Activated CD4-positive, alpha-beta T cell treated with anti-CD3 and anti-CD28 coated beads, Interleukin-2, amount 50 U/mL, for 16 hours (primary cell): ENCODE results near the gene GABRP.
"Not testable (repeated sequence)": the region's sequence is repeated elsewhere in the genome, so short reads cannot be mapped to it uniquely, and the experiment has no call there.

ENCODE experiments used
- DNase-seq: peaks from one replicate; pipeline ENCODE4 v3.0.0-alpha.2; 2020

Gene GABRP

GRCh38 chr5:170783498-170784247 is at the start of gene GABRP:
Gene GABRP, plus strand, starts transcription at chr5:170783725. Its CDS starts 4,891 bp downstream, at chr5:170788616.
- DNase-seq: no peak

- DNase-seq: no peak
These were observed 46.6 kb upstream of the GABRP start for GRCh38 chr5:170736966-170737365.

GRCh38 chr5:170737591-170737990 is 45.9 kb upstream of the GABRP start:
- DNase-seq: no peak

DNA sequence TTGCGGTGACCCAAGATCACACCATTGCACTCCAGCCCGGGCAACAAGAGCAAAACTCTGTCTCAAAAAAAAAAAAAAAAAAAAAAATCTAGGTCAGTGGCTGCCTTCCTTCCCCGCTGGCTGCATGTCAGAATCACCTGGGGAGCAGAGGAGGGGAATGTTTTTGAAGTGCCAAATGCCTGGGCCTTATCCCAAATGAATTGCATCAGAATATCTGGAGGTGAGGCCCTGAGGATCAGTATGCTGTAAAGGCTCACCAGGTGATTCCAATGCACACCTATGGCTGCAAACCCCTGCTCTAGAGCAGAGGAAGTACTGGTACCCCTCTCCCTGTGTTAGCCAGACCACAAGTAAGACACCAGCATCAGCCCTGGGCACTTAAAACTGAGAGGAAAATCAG is 44.7 kb upstream of the GABRP start:
- DNase-seq: no peak

GRCh38 chr5:170739446-170739845 is 44.1 kb upstream of the GABRP start:
- DNase-seq: no peak

- no peak for DNase-seq
These were observed 42.8 kb upstream of the GABRP start for GRCh38 chr5:170740551-170741205.

- DNase-seq: no peak
These were observed 41.7 kb upstream of the GABRP start for GRCh38 chr5:170741801-170742200.

DNA sequence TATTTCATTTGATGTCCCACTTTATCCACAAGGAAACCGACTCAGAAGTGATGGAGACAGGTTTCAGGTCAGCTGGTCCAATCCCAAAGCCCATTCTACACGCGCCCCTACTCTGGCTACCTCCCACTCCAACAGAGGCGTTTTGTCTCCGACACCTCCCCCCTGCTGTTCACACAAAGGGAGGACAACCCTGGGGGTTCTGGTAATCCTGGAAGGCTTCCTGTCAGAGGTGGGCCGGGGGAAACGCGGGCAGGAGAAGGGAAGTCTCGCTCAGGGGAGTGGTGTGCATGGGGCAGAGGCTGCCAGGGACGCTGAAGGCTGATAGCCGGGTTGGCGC is 39.7 kb upstream of the GABRP start:
- DNase-seq: no peak

DNA sequence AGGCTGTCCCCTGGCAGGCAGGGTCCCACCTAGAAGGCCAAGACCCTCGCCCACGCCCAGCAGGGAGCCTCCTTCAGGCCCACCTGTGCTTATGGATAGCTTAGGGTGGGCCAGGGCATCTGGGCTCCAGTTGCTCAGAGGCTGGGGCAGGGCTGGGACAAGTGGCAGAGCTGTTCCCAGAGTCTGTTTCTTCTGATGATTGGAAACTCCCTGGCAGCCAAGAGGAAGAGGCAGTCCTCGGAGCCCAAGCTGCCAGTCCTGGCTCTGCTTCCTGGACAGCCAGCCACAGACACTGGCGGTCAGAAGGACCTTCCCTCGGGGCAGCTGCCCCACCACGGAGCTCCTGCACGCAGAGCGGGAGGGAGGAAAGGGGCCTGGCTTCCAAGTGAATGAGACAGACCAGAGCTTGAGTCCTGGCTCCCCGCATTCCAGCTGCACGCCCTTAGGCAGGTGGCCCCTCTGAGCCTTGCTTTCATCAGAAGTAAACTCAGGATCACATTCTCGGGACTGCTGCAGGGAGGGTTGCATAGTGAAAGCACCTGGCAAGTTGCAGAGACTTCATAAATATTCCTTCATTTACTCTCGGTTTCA is 37.9 kb upstream of the GABRP start:
- DNase-seq: no peak

DNA sequence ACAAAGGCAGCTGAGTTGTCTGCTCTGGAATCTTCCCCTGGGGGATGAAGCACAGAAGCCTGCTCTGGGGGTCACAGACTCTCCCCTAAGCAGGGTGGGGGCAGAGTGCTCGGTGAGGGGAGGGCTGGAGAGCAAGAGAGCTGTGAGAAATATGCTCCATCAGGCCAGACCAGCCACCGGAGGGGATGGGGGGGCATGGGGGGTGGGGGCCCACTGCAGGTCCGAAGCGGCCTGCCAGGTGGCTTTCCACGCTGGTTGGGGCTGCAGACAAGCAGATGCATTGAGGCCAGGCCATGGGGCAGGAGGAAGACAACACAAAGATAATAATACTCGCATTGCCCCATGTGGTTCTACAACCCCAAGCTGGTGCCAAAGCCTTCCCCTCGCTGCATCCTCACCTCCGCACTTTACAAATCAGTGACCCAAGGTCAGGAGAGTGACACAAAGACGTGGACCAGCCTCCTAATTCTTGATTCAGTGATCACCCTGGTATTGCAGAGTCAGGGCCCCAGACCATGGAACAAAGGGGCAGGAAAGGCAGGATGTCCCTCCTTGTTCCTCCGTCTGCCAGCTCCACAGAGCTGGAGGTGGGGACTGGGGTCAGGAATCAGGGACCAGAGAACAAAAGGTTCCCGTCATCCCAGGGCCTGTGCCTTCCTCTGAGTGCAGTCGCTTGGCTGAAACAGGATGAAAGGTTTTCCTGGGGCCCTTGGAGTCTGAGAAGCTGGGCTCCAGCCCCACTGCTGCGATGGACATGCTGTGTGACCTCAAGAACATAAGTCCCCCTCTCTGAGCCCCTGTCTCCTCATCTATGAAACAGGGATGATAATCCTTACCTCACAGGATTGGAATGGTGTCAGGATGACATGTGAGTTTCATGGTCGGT is 37.2 kb upstream of the GABRP start:
- DNase-seq: no peak

DNA sequence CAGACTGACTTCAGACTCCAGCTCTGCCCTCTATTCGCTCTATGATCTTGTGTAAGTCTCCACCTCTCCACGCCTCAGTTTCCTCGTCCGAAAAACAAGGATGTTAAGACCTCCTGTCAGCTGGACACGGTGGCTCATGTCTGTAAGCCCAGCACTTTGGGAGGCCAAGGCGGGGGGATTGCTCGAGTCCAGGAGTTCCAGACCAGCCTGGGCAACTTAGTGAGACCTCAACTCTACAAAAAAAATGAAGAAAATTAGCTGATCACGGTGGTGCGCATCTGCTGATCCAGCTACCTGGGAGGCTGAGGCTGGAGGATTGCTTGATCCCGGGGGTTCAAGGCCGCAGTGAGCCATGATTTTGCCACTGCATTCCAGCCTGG is 36.6 kb upstream of the GABRP start:
- DNase-seq: no peak

GRCh38 chr5:170747357-170747756 is 36.2 kb upstream of the GABRP start:
- no peak for DNase-seq

- DNase-seq: no peak
These were observed 35.7 kb upstream of the GABRP start for GRCh38 chr5:170747851-170748250.

DNA sequence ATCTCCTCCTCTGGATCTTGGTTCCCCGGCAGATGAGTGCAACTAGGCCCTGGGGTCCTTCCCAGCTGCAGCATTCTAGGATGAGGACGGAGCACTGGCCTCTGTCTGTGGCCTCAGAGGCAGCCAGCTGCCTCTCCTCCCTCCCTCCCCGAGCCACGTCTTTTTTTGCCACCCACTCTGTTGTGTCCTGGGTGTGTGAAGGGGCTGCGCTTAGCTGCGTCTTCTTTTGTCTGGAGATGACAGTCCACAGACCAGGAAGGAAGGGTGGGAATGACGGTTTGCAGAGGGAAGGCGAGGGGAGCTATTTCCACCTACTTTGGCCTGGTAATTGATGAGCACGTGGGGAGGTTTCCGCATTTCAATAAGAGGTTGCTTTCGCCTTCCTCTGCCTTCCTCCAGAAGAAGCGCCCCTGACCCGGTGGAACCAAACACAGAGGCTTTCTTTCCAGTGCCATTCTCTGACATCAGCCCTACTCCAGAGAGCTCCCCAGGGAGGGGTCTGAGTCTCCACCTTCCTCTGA is 34.5 kb upstream of the GABRP start:
- no peak for DNase-seq

GRCh38 chr5:170749911-170750431 is 33.6 kb upstream of the GABRP start:
- DNase-seq: no peak

GRCh38 chr5:170750791-170751190 is 32.7 kb upstream of the GABRP start:
- DNase-seq: no peak

DNA sequence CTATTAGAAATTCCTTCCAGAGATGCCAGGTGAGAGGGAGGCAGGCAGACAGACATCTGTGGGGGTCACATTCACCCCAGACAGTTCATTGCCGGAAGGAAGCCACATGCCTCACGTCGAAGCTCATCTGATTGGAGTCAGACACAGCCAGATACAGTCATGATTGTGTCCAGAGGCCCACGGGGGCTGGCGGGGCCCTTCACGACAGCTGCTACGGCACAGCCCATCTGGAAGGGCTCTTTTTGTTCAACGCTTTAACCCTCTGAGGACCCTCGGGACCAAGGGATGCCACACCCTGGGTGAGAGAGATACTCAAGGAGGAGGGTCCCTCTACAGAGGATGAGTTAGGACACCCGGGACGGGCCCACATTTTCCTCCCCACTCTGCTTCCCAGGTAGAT is 31.9 kb upstream of the GABRP start:
- DNase-seq: no peak

GRCh38 chr5:170752257-170753215 is 31.0 kb upstream of the GABRP start:
- DNase-seq: no peak

DNA sequence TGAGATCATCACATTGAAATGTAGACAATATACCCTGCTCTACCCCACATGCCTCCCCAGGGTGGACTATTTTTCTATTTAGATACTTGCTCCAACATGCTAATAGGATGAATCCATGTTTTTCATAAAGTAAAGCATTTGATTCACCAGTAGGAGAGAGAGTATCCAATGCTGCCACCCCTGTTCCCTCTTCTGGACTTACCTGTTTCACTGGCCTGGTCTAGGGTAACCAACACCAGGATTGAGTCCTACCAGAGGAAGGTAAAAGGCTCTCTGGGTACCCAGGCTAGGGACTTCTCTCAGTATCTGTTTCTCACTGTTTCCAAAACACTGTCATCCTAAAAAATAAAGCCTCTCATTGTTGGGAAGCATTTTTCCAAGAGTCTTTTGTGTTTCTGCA is 30.2 kb upstream of the GABRP start:
- DNase-seq: no peak

DNA sequence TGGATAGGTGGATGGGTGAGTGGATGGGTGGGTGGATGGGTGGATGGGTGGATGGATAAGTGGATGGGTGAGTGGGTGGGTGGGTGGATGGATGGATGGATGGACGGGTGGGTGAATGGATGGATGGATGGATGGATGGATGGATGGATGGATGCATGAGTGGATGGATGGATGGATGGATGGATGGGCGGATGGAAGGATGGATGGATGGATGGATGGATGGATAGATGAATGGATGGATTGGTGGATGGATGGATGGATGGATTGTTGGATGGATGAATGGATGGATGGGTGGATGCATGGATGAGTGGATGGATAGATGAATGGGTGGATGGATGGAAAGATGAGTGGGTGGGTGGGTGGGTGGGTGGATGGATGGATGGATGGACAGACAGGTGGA is 29.0 kb upstream of the GABRP start:
- DNase-seq: not testable (repeated sequence)

GRCh38 chr5:170755679-170756456 is 27.7 kb upstream of the GABRP start:
- no peak for DNase-seq
